Stimulated activated CD4-positive, alpha-beta T cell treated with anti-CD3 and anti-CD28 coated beads, TNF-alpha, amount 100 ng/mL, for 24 hours (primary cell): ENCODE measurements around the gene TSBP1.
"Not testable (repeated sequence)": the region's sequence is repeated elsewhere in the genome, so short reads cannot be mapped to it uniquely, and the experiment has no call there.

Source experiments
- DNase-seq, 3 experiments: peaks; one replicate each; pipeline ENCODE4 v3.0.0-alpha.2; 2020; ENCODE audit warnings: low read depth in 3 of 3

The TSBP1 gene

DNA sequence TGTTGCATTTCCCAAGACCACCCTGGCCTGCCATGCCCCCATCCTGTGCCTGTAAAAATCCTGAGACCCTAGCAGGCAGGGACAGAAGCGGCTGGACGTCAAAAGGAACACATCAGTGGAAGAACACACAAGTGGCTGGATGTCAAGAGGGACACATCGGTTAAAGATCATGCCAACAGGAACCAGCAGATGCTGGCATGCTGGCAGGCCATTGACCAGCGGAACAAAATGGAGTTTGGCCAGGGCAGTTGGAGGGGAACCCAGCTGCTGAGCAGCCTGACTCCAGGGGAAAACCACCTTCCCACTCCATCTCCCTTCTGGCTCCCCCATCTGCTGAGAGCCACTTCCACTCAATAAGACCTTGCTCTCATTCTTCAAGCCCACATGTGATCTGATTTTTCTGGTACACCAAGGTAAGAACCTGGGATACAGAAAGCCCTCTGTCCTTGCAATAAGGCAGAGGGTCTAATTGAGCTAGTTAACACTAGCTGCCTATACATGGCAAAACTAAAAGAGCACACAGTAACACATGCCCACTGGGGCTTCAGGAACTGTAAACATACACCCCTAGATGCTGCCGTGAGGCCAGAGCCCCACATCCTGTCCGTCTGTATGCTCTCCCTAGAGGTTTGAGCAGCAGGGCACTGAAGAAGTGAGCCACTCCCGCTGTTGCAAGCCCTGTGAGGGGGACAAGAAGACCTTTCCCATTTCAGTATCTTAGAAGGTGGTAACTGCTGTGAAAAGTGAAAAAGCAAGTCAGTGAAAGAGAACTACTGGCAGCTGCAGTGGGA lies 4.2 kb upstream of the TSBP1 start:
- DNase-seq = no peak

DNA sequence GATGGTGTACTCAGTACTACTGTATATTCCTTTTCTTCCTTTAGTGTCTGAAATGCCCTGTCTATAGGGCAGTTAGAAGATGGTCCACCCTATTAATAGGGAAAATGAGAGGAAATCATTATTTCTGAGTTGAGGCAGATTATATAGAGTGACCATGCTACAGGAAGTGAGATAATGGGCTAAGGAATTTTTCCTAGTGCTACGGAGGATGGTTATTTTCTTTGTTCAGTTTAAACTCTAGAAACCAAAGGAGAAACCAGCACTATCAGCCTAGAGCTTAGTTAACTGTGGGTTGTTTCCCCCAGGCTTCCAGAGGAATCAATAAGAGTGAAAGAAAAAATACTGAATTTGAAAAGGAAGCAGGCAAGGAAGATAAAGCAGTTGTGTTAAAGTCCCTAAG lies 474 bp downstream of the TSBP1 start:
- no peak for DNase-seq

DNA sequence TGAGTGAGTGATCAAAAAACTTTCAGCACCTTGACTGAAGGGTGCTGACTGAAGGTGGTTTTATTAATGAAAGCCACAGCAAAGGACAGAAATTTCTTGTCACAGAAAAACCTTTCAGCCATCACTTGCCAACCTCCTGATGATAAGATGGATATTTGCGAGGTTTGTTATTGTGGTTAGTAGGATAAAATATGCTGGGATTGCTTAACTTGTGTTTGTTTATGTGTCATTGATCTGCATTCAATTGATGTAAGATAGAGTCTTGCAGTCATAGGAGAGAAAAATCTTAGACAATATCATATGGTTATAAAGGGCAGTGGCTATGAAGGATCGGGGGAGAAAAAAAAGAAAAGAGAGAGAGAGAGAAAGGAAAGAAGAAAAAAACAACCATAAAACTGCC lies 1.2 kb downstream of the TSBP1 start:
- DNase-seq = no peak

DNA sequence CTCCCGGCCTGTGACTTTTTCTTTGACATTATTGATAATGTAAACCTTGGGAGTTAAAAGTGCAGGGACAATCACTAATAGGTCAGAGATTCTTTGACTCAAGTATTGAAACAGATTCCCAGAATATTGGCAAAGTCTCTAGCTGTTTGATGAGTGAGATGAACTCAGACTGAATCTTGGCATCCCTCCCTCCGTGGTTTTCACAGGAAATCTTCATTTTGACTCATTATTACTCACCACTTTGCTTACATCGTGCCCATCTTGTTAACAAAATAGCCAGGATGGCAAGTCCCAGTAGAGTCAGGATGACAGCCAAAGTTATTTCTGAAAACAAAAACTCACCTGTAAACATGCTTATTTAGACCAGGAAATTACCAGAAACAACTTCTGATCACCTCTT lies 2.0 kb downstream of the TSBP1 start:
- DNase-seq = no peak

DNA sequence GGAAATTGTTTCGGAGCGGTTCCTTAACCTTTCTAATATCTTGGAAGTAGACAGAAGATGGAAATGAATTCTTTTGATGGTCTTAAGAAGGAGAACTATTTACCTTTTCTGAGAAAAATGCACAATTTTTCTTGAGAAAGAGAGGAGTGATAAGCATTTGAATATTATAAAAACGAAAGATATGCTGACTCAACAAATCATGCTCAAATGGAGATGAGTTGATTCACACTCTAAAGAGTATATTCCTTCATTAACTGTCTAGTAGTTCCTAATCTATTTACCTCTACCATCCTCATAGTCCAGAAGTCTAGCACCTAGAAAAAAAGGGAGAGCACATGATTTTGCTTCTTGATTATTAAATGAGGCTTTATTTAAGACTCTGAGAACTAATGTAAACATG lies 4.1 kb downstream of the TSBP1 start:
- no peak for DNase-seq

DNA sequence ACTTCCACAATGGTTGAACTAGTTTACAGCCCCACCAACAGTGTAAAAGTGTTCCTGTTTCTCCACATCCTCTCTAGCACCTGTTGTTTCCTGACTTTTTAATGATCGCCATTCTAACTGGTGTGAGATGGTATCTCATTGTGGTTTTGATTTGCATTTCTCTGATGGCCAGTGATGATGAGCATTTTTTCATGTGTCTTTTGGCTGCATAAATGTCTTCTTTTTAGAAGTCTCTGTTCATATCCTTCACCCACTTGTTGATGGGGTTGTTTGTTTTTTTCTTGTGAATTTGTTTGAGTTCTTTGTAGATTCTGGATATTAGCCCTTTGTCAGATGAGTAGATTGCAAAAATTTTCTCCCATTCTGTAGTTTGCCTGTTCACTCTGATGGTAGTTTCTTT lies 12.5 kb downstream of the TSBP1 start:
- DNase-seq = not testable (repeated sequence)

DNA sequence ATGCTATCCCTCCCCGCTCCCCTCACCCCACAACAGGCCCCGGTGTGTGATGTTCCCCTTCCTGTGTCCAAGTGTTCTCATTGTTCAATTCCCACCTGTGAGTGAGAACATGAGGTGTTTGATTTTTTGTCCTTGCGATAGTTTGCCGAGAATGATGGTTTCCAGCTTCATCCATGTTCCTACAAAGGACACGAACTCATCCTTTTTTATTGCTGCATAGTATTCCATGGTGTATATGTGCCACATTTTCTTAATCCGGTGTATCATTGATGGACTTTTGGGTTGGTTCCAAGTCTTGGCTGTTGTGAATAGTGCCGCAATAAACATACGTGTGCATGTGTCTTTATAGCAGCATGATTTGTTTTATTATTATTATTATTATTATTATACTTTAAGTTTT lies 13.2 kb downstream of the TSBP1 start:
- DNase-seq = not testable (repeated sequence)

DNA sequence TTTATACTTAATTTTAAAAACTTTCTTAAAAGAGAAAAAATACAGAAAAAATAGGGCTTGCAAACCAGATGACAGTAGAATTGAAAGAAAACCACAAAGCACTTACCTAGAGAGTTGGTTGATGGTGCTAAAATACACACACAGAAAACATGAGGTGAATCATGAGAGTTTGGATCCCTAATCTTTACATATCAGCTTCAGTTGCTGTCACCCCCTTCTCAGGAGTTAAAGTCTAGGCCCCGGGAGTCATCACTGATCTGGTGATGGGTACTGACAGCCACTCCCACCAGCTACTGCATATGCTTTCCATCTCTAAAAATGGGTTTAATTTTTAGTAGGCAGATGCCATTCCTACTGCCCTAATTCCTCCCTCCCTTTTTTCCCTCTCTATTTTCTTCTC lies 16.7 kb downstream of the TSBP1 start:
- DNase-seq = no peak

DNA sequence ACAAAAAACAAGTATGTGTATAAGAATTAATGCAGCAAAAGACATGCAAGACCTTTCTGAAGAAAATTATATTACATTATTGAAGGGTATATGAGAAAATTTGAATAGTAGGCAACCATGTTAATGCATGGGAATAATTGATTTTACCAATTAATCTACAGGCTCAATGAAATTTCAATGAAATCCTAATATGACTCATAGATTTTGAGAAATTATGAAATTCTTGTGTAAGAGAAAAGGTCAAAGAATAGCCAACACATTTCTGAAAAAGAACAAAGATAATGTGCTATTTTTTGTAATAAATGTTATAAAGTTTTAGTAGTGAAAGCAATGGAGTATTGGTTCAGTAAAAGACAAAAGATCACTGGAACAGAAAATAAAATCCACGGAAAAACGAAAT lies 18.4 kb downstream of the TSBP1 start:
- DNase-seq = no peak

DNA sequence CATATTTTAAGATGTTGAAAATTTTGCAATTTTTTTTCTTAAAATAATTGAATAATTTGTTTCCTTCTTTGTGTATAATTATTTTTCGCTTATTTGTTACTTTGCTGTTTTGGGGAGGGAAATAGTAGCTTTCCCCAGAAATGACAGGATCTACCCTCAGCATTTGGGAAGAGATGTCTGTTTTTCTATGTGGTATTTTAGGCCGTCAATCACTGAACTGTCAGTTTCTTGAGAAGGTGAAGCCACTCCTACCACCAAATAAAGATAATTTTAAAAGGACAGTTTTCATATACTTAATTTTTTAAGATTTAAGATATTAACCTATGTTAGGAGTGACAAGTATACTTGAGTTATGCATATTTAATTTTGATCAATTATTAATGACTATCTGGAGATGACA lies 31.5 kb downstream of the TSBP1 start:
- no peak for DNase-seq

DNA sequence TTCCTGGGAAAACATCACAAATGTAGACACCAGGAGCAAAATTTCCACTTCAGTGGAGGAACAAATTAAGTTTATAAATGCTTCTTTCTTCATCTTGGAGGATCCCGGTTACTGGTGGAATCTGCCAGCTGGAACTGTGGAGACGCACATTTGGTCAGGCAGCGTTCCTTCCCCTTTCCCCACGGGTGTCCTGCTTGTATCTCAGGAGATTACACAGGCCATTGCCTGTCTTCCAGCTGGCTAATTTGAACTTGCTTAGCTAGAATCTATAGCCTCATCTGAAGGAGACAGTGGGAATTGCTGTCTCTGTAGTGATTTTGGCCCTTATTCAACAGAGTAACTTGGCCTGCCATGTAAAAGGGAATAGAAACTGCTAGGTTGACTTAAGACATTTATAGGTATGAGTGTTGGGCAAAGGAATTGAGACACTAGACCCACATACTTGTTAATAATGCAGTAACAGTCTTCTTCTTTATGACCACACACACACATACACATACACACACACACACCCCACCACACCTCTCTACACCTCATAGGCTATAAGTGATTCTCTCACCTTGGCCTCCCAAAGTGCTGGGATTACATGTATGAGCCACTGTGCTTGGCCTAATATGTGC lies 34.4 kb downstream of the TSBP1 start:
- DNase-seq = no peak

DNA sequence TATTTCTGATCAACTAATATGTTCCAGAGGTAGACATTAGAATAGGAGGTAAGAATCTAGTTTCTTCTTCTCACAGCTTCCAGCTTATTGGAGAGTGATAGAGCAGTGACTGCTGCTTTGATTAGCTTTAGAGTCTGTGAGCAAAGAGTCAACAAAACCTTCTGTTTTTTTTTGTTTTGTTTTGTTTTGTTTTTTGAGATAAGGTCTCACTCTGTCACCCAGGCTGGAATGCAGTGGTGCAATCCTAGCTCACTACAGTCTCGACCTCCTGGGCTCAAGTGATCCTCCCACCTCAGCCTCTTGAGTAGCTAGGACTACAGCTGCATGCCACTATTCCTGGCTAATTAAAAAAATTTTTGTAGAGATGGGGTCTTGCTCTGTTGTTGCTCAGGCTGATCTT lies 39.3 kb downstream of the TSBP1 start:
- no peak for DNase-seq

DNA sequence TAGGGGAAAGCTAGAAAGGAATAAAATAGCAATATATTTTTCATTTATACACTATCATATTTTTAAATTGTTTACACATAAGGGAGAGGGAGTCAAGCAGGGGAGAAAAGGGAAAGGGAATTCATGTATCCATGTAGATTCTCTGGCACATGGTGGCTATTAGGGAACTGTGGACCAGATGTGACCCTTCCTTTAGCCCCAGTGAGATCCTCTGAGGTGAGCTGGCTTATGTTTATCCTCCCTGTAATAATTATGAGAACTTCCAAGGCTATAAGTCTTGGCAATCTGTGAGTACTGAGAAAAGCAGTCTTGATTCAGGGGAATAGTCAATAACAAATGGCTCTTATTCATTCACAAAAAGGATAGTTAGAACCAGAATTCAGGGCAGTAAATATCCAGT lies 42.6 kb downstream of the TSBP1 start:
- no peak for DNase-seq

DNA sequence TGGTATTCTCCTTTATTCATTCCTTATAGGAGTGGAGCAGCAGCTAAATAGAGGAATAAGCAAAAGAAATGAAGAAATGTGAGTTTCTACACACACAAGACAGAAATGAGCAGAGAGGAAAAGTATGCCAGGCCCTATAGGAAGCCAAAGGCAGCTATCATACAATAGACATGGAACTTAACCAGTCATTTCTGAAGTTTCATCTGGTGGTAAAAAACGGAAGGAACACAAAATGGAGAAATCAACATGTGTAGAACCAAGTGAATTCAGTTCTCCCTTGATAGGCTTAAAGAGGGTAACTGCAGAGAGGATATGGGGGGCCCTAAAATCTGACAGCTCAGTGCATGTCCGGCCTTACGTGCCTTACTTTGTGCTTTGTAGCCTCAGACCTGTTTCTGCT lies 44.6 kb downstream of the TSBP1 start:
- DNase-seq = no peak

DNA sequence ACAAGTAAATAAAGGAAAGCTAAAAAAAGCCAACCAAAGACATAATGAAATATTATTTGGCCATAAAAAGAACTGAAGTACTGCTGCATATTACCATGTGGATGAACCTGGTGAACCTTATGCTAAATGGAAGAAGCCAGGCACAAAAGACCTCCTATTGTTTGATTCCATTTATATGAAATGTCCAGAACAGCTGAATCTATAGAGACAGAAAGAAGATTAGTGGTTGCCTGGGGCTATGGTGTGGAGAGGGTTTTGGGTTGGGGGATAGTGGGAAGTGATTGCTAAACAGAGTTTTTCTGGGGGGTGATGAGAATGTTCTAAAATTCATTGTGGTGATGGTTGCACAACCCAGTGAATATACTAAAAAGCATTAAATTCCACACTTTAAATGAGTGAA lies 53.2 kb downstream of the TSBP1 start:
- no peak for DNase-seq

DNA sequence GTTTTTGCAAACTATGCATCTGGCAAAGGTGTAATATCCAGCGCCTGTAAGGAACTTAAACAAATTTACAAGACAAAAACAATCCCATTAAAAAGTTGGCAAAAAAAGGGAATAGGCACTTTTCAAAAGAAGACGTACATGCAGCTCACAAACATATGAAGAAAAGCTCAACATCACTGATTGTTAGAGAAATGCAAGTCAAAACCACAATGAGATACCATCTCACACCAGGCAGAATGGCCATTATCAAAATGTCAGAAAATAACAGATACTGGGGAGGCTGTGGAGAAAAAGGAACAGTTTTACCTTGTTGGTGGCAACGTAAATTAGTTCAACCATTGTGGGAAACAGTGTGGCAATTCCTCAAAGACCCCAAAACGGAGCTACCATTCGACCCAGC lies 54.2 kb downstream of the TSBP1 start:
- no peak for DNase-seq

DNA sequence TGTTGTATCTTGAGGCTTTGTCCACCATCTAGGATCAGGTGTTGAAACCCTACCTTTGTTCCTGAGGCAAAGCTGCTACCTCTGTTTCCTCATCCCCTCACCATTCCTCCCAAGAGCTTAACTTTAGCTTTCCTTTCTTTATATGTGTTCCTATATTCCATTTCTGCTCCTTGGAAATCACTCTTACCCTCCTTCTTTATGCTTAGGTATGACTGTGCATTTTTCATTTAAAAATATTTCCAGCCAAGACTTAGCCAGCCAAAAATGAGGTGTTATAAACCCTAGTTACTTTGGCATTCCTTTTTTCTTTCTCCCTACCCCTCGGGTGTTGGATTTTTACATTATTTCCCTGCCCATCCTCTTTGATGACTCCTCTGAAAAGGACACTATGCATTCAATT lies 57.7 kb downstream of the TSBP1 start:
- no peak for DNase-seq

DNA sequence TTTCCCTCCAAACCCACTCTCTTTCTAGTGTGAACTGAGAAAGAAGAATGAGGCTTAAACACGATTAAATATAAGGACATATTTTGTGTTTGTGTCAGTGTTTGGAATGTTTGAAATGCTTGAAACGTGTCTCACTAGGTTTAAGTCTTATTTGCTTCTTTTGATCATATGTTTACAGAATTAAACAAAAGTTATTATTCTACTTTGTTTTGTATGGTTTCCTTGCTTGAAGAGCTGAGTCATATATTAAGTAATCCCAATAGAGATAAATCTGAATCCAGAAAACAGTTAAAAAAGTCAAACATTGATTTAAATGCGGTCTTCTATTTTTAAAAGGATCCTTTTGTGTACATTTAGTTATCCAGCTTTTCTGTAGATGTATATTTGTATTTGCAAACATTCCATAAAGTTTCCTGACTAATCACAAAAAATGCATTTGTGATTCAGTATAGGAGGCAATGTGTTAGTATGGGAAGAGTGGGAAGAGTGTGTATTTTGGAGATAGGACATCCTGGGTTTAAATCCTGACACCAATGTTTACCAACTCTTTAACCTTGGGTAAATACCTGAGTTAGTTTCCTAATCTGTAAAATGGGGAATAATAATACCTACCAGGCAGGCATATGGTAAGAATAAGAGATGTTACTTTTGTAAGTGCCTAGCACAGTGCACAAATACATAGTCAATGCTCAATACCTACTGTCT lies 72.9 kb downstream of the TSBP1 start:
- no peak for DNase-seq

DNA sequence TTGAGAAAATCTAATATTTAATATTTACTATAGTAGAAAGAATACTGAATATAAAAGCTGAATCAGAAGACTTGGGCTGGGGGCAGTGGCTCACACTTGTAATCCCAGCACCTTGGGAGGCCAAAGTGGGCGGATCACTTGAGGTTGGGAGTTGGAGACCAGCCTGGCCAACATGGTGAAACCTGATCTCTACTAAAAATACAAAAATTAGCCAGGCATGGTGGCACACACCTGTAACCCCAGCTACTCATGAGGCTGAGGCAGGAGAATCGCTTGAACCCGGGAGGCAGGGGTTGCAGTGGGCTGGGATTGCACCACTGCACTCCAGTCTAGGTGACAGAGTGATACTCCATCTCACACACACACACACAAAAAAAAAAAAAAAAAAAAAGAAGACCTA lies 76.7 kb downstream of the TSBP1 start:
- DNase-seq = not testable (repeated sequence)

DNA sequence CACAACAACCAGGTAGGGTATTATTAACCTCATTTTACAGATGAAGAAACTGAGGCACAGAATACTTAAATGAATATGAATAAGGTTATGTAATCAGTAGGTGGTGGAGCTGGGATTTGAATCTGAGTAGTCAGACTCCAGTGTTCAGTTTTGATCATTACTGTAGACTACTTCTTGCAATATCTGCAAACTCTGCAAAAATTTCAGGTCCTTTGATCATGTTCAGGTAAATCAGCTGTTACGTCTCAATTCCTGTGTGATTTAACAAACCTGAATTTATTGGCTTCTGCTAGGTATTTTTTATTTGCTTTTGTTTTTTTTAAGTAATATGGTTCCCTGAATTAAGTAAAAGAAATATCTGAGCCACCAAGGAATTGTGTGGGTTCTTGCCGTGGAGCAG lies 77.1 kb downstream of the TSBP1 start:
- DNase-seq = no peak

DNA sequence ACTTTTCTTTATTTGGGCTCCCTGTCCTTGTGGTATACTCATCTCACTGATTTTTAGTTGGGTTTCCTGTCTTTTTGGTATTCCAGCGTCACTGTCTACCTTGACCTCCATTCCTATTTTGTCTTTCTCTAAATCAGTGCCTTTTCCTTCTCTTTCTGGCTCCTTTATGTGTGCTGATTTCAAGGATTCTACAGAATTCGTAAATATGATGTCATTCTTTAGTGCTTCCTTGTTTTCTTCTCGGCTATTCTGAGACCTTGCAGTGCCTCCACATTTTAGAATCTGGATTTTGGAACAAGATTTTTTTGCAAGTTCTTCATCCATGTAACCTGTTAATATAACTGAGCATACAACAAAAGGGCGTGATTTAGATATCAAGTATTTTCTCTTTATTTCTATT lies 78.0 kb downstream of the TSBP1 start:
- DNase-seq = no peak

DNA sequence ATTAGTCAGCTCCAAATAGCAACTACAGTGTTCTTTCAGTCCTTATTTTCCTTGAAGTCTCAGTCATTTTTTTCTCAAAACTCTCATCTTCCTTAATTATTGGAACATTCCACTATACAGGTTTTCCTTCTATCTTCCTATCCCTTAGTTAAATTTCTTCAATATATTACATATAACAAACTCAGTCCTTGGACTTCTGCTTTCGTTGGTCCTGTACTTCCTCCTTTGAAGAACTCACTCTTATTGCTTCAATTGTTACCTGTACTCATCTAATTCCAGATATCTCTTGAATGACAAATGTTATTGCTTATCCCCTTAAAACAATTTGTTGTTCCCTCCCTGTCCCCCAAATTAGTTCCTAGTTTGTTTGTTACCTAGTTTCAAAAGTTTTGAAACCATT lies 80.2 kb downstream of the TSBP1 start:
- no peak for DNase-seq

DNA sequence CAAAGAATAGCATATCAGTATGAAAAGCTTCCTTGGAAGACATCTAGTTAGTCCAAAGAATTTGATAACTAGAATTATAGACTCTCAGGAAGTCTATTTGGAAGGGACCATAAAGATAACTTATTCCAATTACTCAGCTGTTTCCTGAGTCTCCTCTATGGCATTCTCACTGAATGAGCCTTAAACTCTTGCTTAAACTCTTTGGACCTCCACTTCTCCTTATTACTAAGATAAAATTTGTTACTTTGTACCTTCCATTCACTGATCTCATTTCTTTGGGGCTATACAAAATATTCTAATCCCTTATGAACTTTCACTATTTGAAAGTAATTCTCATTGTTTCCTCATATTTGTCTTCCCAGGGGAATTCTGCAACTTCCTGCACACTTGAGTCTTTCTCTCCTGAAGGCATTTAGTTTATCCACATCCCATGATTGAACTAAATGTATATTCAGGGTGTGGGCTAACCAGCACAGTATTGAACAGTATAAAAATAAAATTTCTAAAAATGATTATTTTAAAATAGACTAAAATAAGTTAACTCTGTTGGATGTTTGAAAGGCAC lies 80.7 kb downstream of the TSBP1 start:
- DNase-seq = no peak
